ENCODE measurements around the gene MT3.

Gene MT3

GRCh38 chr16:56631832-56632155 is 42.5 kb downstream of the MT3 start:
- DNase-seq = no peak

GRCh38 chr16:56632156-56632847 is 43.0 kb downstream of the MT3 start, which contains the start of gene MT1M:
MT1M (plus strand) TSS chr16:56632659; CDS start chr16:56632732, 73 bp downstream.
- no peak for DNase-seq

DNA sequence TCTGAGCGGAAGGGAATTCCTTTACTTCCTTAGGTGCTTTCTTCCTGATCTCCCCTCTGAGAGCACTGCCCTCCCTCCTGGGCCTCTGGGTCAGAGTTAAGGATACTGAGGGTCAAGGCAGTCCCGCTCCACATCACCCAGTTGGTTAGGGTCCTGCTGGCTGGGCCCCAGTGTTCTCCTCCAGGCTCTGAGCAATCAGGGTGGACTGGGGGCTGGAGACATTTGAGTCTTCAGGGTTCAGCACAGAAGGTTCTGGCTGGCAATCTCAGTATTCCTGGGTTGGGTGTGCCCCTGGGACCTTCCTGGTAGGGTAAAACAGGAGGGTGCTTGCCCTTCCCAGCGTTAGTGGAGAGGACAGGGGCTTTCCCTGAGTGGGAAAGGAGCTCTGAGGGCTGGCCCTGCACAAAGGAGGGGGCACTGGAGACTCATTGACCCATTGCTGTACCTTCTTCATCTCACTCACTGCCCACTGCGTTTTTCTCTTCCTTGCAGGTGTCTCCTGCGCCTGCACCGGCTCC is 43.6 kb downstream of the MT3 start:
- DNase-seq = no peak

- no peak for DNase-seq
Measured at GRCh38 chr16:56633535-56633934, 44.2 kb downstream of the MT3 start.

DNA sequence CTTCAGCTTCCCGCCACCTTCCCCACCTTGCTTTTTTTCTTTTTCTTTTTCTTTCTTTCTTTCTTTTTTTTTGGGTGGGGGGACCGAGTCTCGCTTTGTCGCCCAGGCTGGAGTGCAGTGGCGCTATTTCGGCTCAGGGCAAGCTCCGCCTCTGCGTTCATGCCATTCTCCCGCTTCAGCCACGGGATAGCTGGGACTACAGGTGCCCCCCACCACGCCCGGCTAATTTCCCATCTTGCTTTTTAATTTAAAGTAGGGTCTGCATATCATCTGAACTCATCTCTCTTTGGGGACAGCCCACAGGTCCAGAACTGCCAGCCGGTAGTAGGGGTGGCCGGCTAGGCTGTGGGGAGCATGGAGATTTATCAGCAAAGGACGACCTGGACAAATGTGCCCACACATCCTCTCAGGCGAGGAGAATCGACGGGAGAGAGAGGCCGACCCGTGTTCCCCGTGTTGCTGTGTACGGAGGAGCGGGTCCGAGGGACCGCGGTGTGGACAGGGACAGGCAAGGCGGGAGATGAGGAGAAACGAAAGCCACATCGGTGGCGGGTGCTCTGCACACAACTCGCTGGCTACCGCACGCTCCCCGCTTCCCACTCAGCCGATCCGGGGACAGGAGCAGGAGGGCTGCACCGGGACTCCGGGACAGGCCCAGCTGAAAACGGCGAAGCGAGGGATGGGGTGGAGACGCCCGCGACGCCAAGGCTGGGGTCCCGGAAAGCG is 45.5 kb downstream of the MT3 start:
- DNase-seq = no peak

GRCh38 chr16:56635441-56635967 is 46.2 kb downstream of the MT3 start:
- DNase-seq = no peak

GRCh38 chr16:56636616-56637413 is 47.5 kb downstream of the MT3 start:
- DNase-seq = no peak

DNA sequence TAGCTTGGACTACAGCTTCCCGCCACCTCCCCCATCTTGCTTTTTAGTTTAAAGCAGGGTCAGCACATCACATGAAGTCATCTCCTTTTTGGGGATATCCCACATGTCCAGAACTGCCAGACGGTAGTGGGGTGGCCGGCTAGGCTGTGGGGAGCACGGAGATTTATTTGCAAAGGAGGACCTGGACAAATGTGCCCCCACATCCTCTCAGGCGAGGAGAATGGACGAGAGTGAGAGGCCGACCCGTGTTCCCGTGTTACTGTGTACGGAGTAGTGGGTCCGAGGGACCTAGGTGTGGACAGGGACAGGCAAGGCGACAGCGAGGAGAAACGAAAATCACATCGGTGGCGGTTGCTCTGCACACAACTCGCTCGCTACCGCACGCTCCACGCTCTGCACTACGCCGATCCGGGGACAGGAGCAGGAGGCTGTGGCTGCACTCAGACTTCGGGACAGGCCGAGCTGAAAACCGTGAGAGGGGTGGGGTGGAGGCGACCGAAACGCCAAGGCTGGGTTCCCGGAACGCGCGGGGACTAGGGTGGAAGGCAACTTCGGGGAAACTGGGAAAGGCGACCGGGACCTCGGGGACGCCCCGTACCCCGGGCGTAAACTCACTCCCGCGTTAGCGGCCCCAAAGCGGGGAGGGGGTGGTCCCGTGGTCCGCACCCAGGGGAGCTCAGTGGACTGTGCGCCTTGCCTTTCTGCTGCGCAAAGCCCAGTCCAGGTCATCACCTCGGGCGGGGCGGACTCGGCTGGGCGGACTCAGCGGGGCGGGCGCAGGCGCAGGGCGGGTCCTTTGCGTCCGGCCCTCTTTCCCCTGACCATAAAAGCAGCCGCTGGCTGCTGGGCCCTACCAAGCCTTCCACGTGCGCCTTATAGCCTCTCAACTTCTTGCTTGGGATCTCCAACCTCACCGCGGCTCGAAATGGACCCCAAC is 48.8 kb downstream of the MT3 start, which contains the start of gene MT1A:
Gene MT1A, plus strand, starts transcription at position 853 of the 937 bp plus-strand sequence. Its CDS starts 73 bp downstream, at position 926.
- DNase-seq = no peak

GRCh38 chr16:56639045-56639444 is 49.7 kb downstream of the MT3 start:
- DNase-seq = no peak

DNA sequence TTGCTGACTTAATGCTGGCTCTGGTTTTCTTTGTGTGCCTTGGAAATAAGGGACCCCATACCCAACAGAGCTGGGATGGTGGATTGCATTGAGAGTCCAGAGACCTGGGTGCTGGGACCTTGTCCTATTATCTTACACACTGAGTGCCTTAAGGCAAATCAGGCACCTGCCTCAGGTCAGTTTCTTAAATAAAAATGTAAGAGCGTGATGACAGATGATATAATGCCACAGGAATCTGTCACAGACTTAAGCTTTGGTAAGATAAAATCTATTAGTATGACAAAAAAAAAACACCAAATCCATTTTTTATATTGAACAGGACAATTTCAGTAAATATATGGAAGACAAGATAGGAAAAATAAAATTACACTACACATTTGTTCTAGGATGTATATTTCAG is 50.7 kb downstream of the MT3 start:
- no peak for DNase-seq
